ENCODE data around the gene RBM14. TPM values are rescaled to one million over a fixed set of nuclear protein-coding genes. Genes with fewer than 3 reads are reported as not detected.

The RBM14 gene
- total and polyA plus RNA-seq, 9 of the 15 experiments (the other 6 are each of a cell fraction or from before 2014, with no cell fraction given): 5.5 to 131 (median 42.6) TPM

GRCh38 chr11:66616379-66617154 lies at the start of gene RBM14 (continued):
- TF ChIP-seq, protein P1, sequence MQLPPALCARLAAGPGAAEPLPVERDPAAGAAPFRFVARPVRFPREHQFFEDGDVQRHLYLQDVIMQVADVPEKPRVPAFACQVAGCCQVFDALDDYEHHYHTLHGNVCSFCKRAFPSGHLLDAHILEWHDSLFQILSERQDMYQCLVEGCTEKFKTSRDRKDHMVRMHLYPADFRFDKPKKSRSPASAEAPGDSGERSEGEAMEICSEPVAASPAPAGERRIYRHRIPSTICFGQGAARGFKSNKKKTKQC (CRISPR knock-in tag; IDR thresholded peaks at IDR 0.05): peak; percentile 92
- TF ChIP-seq ZNF174 (CRISPR knock-in tag; IDR thresholded peaks at IDR 0.05): peak; percentile 7; the same call in 1 of the 2 replicates
- peak; percentile 20 to 58; a peak in 1 of 4 replicates for TF ChIP-seq FOXK2 (conservative IDR thresholded peaks at IDR 0.05 in 1 of 2, IDR thresholded peaks at IDR 0.05 in 1 of 2; ENCODE audit: low read depth in 2 of 2)
- TF ChIP-seq, protein P2, sequence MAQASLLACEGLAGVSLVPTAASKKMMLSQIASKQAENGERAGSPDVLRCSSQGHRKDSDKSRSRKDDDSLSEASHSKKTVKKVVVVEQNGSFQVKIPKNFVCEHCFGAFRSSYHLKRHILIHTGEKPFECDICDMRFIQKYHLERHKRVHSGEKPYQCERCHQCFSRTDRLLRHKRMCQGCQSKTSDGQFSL (CRISPR knock-in tag; IDR thresholded peaks at IDR 0.05): peak; percentile 81
- TF ChIP-seq, protein P2 (tag; IDR thresholded peaks at IDR 0.05): no peak
- no peak for TF ChIP-seq STAT5A (IDR thresholded peaks at IDR 0.05; ENCODE audit: borderline replicate concordance, low read length)
- TF ChIP-seq FIP1L1 (IDR thresholded peaks at IDR 0.05; ENCODE audit: low read depth, low read length, poor library complexity, severe bottlenecking): peak; percentile 87
- TF ChIP-seq HMG20B (CRISPR knock-in tag; IDR thresholded peaks at IDR 0.05): 0 out of 2 replicates have a peak, but pooled peaks have one; percentile 62
- no peak for TF ChIP-seq SNRNP70 (optimal IDR thresholded peaks at IDR 0.05; ENCODE audit: low read depth, low read length)
- TF ChIP-seq GTF2E2 (tag; IDR thresholded peaks at IDR 0.05): peak; percentile 96
- TF ChIP-seq MEF2A (IDR thresholded peaks at IDR 0.05; ENCODE audit: control insufficient read depth, low read depth, low read length): no peak
- 0 out of 2 replicates have a peak, but pooled peaks have one; percentile 8 for TF ChIP-seq ZNF316 (IDR thresholded peaks at IDR 0.05)
- TF ChIP-seq ARNT (IDR thresholded peaks at IDR 0.05): no peak
- no peak for TF ChIP-seq KLF16 (IDR thresholded peaks at IDR 0.05)
- peak; percentile 97 for TF ChIP-seq ZNF766 (CRISPR knock-in tag; conservative IDR thresholded peaks at IDR 0.05)
- TF ChIP-seq ID3 (CRISPR knock-in tag; IDR thresholded peaks at IDR 0.05): no peak
- peak; percentile 92 for TF ChIP-seq ID3 (tag; IDR thresholded peaks at IDR 0.05)
- no peak for TF ChIP-seq BCL6 (CRISPR knock-in tag; IDR thresholded peaks at IDR 0.05)
- TF ChIP-seq COPS2 (conservative IDR thresholded peaks at IDR 0.05): no peak
- peak; percentile 96 for TF ChIP-seq POLR2H (tag; IDR thresholded peaks at IDR 0.05; ENCODE audit: low read depth)
- TF ChIP-seq ZNF512 (tag; IDR thresholded peaks at IDR 0.05): no peak
- no peak for TF ChIP-seq ARID2 (IDR thresholded peaks at IDR 0.05)
- no peak; the same call in 1 of the 2 replicates for TF ChIP-seq HCFC1 (IDR thresholded peaks at IDR 0.05; ENCODE audit: low read depth, low read length)
- no peak for TF ChIP-seq SMARCB1 (IDR thresholded peaks at IDR 0.05; ENCODE audit: insufficient read length, low read depth)
- TF ChIP-seq CBX3 (IDR thresholded peaks at IDR 0.05; ENCODE audit: borderline replicate concordance in 1 of 2, low read length in 2 of 2): peak in 1 of 2 experiments; percentile 75; a peak in 1 of 3 replicates
- TF ChIP-seq ATF4 (CRISPR knock-in tag; IDR thresholded peaks at IDR 0.05): 0 out of 2 replicates have a peak, but pooled peaks have one; percentile 19

Measured in K562 (cell line).